Measurements from ENCODE around the gene AKAP6. TPM values are rescaled to one million over a fixed set of nuclear protein-coding genes. Genes with fewer than 3 reads are reported as not detected.

The AKAP6 gene
- total RNA-seq, 1 donor from 2014 or later, result 600 TPM

- peaks cover 8% of the 10 kb centered on the region for H3K36me3 Mint-ChIP-seq (ENCODE audit: unreplicated experiment)
- H3K4me1 Mint-ChIP-seq (ENCODE audit: low read depth, unreplicated experiment), result no peaks in the 10 kb centered on the region
- no peak for DNase-seq
- H3K9me3 Mint-ChIP-seq (ENCODE audit: unreplicated experiment), result peaks cover 11% of the 10 kb centered on the region
- H3K27me3 Mint-ChIP-seq (ENCODE audit: unreplicated experiment), result peaks cover 5% of the 10 kb centered on the region
- no peak overlapping the region for H3K27ac Mint-ChIP-seq (ENCODE audit: unreplicated experiment)
- H3K4me3 Mint-ChIP-seq (ENCODE audit: unreplicated experiment), result no peak overlapping the region
- no peak for TF ChIP-seq CTCF (IDR thresholded peaks at IDR 0.05; ENCODE audit: partially characterized antibody, unreplicated experiment)
These were observed 408.5 kb downstream of the AKAP6 start for GRCh38 chr14:32737621-32738020.

GRCh38 chr14:32738206-32738871 lies 409.2 kb downstream of the AKAP6 start:
- Mint-ChIP-seq H3K9me3 (ENCODE audit: unreplicated experiment) (peaks cover 11% of the 10 kb centered on the region), H3K27ac (ENCODE audit: unreplicated experiment) (no peak overlapping the region), H3K36me3 (ENCODE audit: unreplicated experiment) (peaks cover 8% of the 10 kb centered on the region), H3K4me3 (ENCODE audit: unreplicated experiment) (no peak overlapping the region), H3K4me1 (ENCODE audit: low read depth, unreplicated experiment) (no peaks in the 10 kb centered on the region), H3K27me3 (ENCODE audit: unreplicated experiment) (peaks cover 5% of the 10 kb centered on the region)
- DNase-seq, result no peak
- TF ChIP-seq CTCF (IDR thresholded peaks at IDR 0.05; ENCODE audit: partially characterized antibody, unreplicated experiment), result no peak

DNA sequence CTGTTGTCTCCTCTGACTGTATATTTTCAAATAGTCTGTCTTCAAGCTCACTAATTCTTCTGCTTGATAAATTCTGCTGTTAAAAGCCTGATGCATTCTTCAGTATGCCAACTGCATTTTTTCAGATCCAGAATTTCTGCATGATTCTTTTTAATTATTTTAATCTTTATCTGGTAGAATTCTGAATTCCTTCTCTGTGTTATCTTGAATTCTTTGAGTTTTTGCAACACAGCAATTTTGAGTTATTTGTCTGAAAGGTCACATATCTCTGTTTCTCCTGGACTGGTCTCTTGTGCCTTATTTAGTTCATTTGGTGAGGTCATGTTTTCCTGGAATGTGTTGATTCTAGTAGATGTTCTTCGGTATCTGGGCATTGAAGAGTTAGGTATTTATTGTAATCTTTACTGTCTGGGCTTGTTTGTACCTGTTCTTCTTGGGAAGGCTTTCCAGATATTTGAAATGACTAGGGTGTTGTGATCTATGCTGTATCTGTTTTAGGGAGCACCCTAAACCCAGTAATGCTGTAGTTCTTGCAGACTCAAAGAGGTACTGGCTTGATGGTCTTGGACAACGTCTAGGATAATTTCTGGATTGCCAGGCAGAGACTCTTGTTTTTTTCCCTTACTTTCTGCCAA lies 415.8 kb downstream of the AKAP6 start:
- Mint-ChIP-seq H3K27me3 (ENCODE audit: unreplicated experiment) (peaks cover 5% of the 10 kb centered on the region), H3K4me3 (ENCODE audit: unreplicated experiment) (no peak overlapping the region), H3K9me3 (ENCODE audit: unreplicated experiment) (peaks cover 14% of the 10 kb centered on the region), H3K27ac (ENCODE audit: unreplicated experiment) (no peak overlapping the region), H3K4me1 (ENCODE audit: low read depth, unreplicated experiment) (no peaks in the 10 kb centered on the region), H3K36me3 (ENCODE audit: unreplicated experiment) (peaks cover 2% of the 10 kb centered on the region)
- TF ChIP-seq CTCF (IDR thresholded peaks at IDR 0.05; ENCODE audit: partially characterized antibody, unreplicated experiment), result no peak
- no peak for DNase-seq

GRCh38 chr14:32754209-32754608 lies 425.1 kb downstream of the AKAP6 start:
- peaks cover 28% of the 10 kb centered on the region for H3K36me3 Mint-ChIP-seq (ENCODE audit: unreplicated experiment)
- H3K4me3 Mint-ChIP-seq (ENCODE audit: unreplicated experiment), result no peak overlapping the region

More at GRCh38 chr14:32754209-32754608, 425.1 kb downstream of the AKAP6 start:
- Mint-ChIP-seq H3K27me3 (ENCODE audit: unreplicated experiment) (peaks cover 14% of the 10 kb centered on the region), H3K9me3 (ENCODE audit: unreplicated experiment) (peaks cover 19% of the 10 kb centered on the region), H3K4me1 (ENCODE audit: low read depth, unreplicated experiment) (no peaks in the 10 kb centered on the region), H3K27ac (ENCODE audit: unreplicated experiment) (no peak overlapping the region)
- no peak for DNase-seq
- no peak for TF ChIP-seq CTCF (IDR thresholded peaks at IDR 0.05; ENCODE audit: partially characterized antibody, unreplicated experiment)

Data from glutamatergic neuron (in vitro differentiated cells).